ENCODE data around the gene ATP8A1.

DNA sequence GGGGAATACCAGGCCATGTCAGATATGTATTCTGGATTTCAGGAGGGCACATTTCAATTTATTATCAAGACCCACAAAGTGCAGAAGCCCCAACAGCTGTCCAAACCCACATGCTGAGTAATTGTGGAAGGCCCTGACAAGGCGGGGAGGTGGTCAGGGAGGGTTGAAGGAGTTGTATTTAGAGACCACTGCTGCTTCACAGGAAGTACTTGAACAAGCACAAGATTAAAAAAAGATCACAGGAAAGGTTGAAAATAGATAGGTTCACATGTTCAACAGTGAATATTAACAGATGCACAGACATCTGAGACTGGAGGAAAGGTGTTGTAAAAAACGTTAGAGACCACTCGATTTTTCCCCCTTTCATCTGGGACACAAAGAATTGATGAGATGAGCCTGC is 17.9 kb downstream of the ATP8A1 start:
- TF ChIP-seq, protein P1, sequence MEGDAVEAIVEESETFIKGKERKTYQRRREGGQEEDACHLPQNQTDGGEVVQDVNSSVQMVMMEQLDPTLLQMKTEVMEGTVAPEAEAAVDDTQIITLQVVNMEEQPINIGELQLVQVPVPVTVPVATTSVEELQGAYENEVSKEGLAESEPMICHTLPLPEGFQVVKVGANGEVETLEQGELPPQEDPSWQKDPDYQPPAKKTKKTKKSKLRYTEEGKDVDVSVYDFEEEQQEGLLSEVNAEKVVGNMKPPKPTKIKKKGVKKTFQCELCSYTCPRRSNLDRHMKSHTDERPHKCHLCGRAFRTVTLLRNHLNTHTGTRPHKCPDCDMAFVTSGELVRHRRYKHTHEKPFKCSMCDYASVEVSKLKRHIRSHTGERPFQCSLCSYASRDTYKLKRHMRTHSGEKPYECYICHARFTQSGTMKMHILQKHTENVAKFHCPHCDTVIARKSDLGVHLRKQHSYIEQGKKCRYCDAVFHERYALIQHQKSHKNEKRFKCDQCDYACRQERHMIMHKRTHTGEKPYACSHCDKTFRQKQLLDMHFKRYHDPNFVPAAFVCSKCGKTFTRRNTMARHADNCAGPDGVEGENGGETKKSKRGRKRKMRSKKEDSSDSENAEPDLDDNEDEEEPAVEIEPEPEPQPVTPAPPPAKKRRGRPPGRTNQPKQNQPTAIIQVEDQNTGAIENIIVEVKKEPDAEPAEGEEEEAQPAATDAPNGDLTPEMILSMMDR (IDR thresholded peaks at IDR 0.05): no peak
- no peak for TF ChIP-seq POLR2A (IDR thresholded peaks at IDR 0.05)
- no peak for TF ChIP-seq POLR2AphosphoS5 (IDR thresholded peaks at IDR 0.05)
- TF ChIP-seq EP300 (IDR thresholded peaks at IDR 0.05): no peak

All from upper lobe of left lung (tissue), 4 donors.